GM23248 (cell line): ENCODE measurements around the gene EML1. TPM values are rescaled to one million over a fixed set of nuclear protein-coding genes. Genes with fewer than 3 reads are reported as not detected.
A peak's percentile ranks its signal among the peaks of the same experiment; 100 is the strongest.

ENCODE experiments used
- DNase-seq: peaks from one replicate; pipeline ENCODE4 v3.0.0-alpha.2; 2015
- H2AFZ ChIP-seq: fragments of 200-600 bp; sonication (generic); 2 replicates; pipeline ENCODE4 v1.6.1; 2016; ENCODE audit warnings: antibody characterized with exemption
- H3F3A ChIP-seq: fragments of 200-600 bp; sonication (generic); 2 replicates; pipeline ENCODE4 v1.6.1; 2016; ENCODE audit warnings: mild to moderate bottlenecking, antibody characterized with exemption, mixed run types; ENCODE audit not compliant: insufficient read depth
- H3K27ac ChIP-seq: fragments of 200-600 bp; sonication (generic); 2 replicates; pipeline ENCODE4 v1.5.1; 2016; ENCODE audit warnings: mild to moderate bottlenecking
- H3K27me3 ChIP-seq: fragments of 200-600 bp; sonication (generic); replicated peaks from 2 replicates; pipeline ENCODE4 v1.6.1; 2016; ENCODE audit warnings: mild to moderate bottlenecking; ENCODE audit not compliant: insufficient read depth
- H3K36me3 ChIP-seq: fragments of 200-600 bp; sonication (generic); 2 replicates; pipeline ENCODE4 v1.6.1; 2016; ENCODE audit warnings: low read depth, mild to moderate bottlenecking
- H3K4me1 ChIP-seq: fragments of 200-600 bp; sonication (generic); 2 replicates; pipeline ENCODE4 v1.6.1; 2016; ENCODE audit warnings: mild to moderate bottlenecking; ENCODE audit not compliant: insufficient read depth
- H3K4me2 ChIP-seq: fragments of 200-600 bp; sonication (generic); one replicate; pipeline ENCODE4 v1.6.1; 2016; ENCODE audit warnings: mild to moderate bottlenecking; ENCODE audit not compliant: unreplicated experiment
- H3K4me3 ChIP-seq: fragments of 200-600 bp; sonication (generic); 2 replicates; pipeline ENCODE4 v1.5.1; 2016; ENCODE audit warnings: mild to moderate bottlenecking
- H3K79me2 ChIP-seq: fragments of 200-600 bp; sonication (generic); 2 replicates; pipeline ENCODE4 v1.6.1; 2016; ENCODE audit warnings: mild to moderate bottlenecking; ENCODE audit not compliant: insufficient read depth
- H3K9ac ChIP-seq: fragments of 200-600 bp; sonication (generic); 2 replicates; pipeline ENCODE4 v1.6.1; 2016; ENCODE audit warnings: mild to moderate bottlenecking
- H3K9me2 ChIP-seq: fragments of 200-600 bp; sonication (generic); 2 replicates; pipeline ENCODE4 v1.6.1; 2016; ENCODE audit warnings: mixed run types, mild to moderate bottlenecking, moderate library complexity; ENCODE audit not compliant: insufficient read depth
- H3K9me3 ChIP-seq: fragments of 200-600 bp; sonication (generic); one replicate; pipeline ENCODE4 v1.6.1; 2017; ENCODE audit warnings: low read depth
- H4K20me1 ChIP-seq: fragments of 200-600 bp; sonication (generic); 2 replicates; pipeline ENCODE4 v1.6.0; 2016; ENCODE audit not compliant: insufficient read depth
- EZH2 ChIP-seq: fragments of 200-600 bp; sonication (generic); IDR thresholded peaks from 2 replicates; pipeline ENCODE4 v1.6.1; 2018; ENCODE audit warnings: antibody characterized with exemption, mild to moderate bottlenecking; ENCODE audit not compliant: insufficient read depth, poor library complexity, severe bottlenecking
- EZH2phosphoT487 ChIP-seq: fragments of 200-600 bp; sonication (generic); IDR thresholded peaks from 2 replicates; pipeline ENCODE4 v1.6.1; 2018; ENCODE audit warnings: antibody characterized with exemption, moderate library complexity, mild to moderate bottlenecking, low read depth; ENCODE audit not compliant: insufficient read depth
- WGBS, 2 experiments: methylation state at CpG; one replicate each; pipeline ENCODE4 v1.1.6; 2015 to 2017; ENCODE audit warnings: low lambda C conversion rate in 2 of 2, low coverage in 1 of 2; ENCODE audit errors: missing lambda C conversion rate in 2 of 2; 5-methylcytosine and 5-hydroxymethylcytosine counted together
- in situ Hi-C: fragments of 300-500 bp; cut with MboI; formaldehyde crosslinking; loops from 2 replicates; pipeline ENCODE4 v1.15.0; 2020
- polyA plus RNA-seq: library from polyadenylated mRNA; unstranded; fragments of >200 nt; fragmentation: Nextera tagmentation; extraction: Ambion mirVana; gene quantifications from 2 replicates; pipeline ENCODE4 v1.2.1, GENCODE V29; 2016
- total RNA-seq: library from RNA; depleted of rRNA; stranded (reverse); fragments of >200 nt; shearing (Covaris generic); gene quantifications from 2 replicates; pipeline ENCODE4 v1.2.3, GENCODE V29; 2014

EML1 gene
- total and polyA plus RNA-seq, 2 experiments from 2014 or later, result 14.8 to 17.9 TPM

- no peak overlapping the region for H3K27ac ChIP-seq
- DNase-seq, result peak; percentile 48
- no peaks in the 10 kb centered on the region for H3K9me2 ChIP-seq
- TF ChIP-seq EZH2 (no peak), EZH2phosphoT487 (no peak)
- H3K36me3 ChIP-seq, result no peaks in the 10 kb centered on the region
- H4K20me1 ChIP-seq, result no peaks in the 10 kb centered on the region
- peaks cover 3% of the 10 kb centered on the region; the same call in 1 of the 2 replicates for H3K4me1 ChIP-seq
- no peak overlapping the region for H3K4me3 ChIP-seq
- in situ Hi-C loops, result loop anchor here (10.0 kb wide), 1 partner anchor 368 kb away; no protein-coding TSS in a partner anchor
- H3K79me2 ChIP-seq, result no peaks in the 10 kb centered on the region
- 77 to 80% methylated on average over 2 of the region's 2 CpGs for WGBS, 2 experiments
- no peak overlapping the region for H2AFZ ChIP-seq
- H3K9me3 ChIP-seq, result no peaks in the 10 kb centered on the region
- no peak overlapping the region for H3K9ac ChIP-seq
- H3K4me2 ChIP-seq, result no peak overlapping the region
- no peaks in the 10 kb centered on the region for H3F3A ChIP-seq
- no peaks in the 10 kb centered on the region for H3K27me3 ChIP-seq
Measured at GRCh38 chr14:99892406-99892805, 99.2 kb downstream of the EML1 start.

GRCh38 chr14:99896361-99896760 lies 103.1 kb downstream of the EML1 start:
- no peak for DNase-seq
- Histone ChIP-seq H3F3A (no peaks in the 10 kb centered on the region), H3K27ac (no peak overlapping the region), H3K9me2 (no peaks in the 10 kb centered on the region), H3K4me2 (no peak overlapping the region), H3K4me3 (no peak overlapping the region), H4K20me1 (no peaks in the 10 kb centered on the region), H3K27me3 (no peaks in the 10 kb centered on the region), H3K9me3 (no peaks in the 10 kb centered on the region), H3K9ac (no peak overlapping the region), H3K4me1 (peaks cover 3% of the 10 kb centered on the region; the same call in 1 of the 2 replicates), H3K36me3 (no peaks in the 10 kb centered on the region), H3K79me2 (no peaks in the 10 kb centered on the region), H2AFZ (no peak overlapping the region)
- in situ Hi-C loops, result loop anchor here (10.0 kb wide), 1 partner anchor 372 kb away; no protein-coding TSS in a partner anchor
- WGBS, 2 experiments, result 49 to 51% methylated on average over 3 of the region's 3 CpGs
- TF ChIP-seq EZH2 (no peak), EZH2phosphoT487 (no peak)

- H3K27ac ChIP-seq, result no peak overlapping the region
- in situ Hi-C loops, result loop anchor here (10.0 kb wide), 1 partner anchor 375 kb away; no protein-coding TSS in a partner anchor
- H2AFZ ChIP-seq, result 0 out of 2 replicates have a peak overlapping the region, but pooled peaks have one; percentile 38
Measured at GRCh38 chr14:99899578-99900178, 106.5 kb downstream of the EML1 start.

GRCh38 chr14:99902925-99903324 lies 109.7 kb downstream of the EML1 start:
- no peaks in the 10 kb centered on the region for H3F3A ChIP-seq
- H3K4me3 ChIP-seq, result no peak overlapping the region
- DNase-seq, result no peak
- H3K9me2 ChIP-seq, result no peaks in the 10 kb centered on the region
- in situ Hi-C loops, result no loop called here
- TF ChIP-seq EZH2phosphoT487, result no peak
- H3K9ac ChIP-seq, result no peak overlapping the region
- no peaks in the 10 kb centered on the region for H3K4me1 ChIP-seq
- no peaks in the 10 kb centered on the region for H3K27me3 ChIP-seq
- H3K27ac ChIP-seq, result no peak overlapping the region
- H3K9me3 ChIP-seq, result no peaks in the 10 kb centered on the region
- H2AFZ ChIP-seq, result no peak overlapping the region
- H4K20me1 ChIP-seq, result no peaks in the 10 kb centered on the region
- H3K4me2 ChIP-seq, result no peak overlapping the region
- H3K79me2 ChIP-seq, result no peaks in the 10 kb centered on the region
- 0 out of 2 replicates have a peak, but pooled peaks cover 5% of the 10 kb centered on the region for H3K36me3 ChIP-seq

More at GRCh38 chr14:99899578-99900178, 106.5 kb downstream of the EML1 start:
- Histone ChIP-seq H3K79me2 (no peaks in the 10 kb centered on the region), H3K4me1 (no peaks in the 10 kb centered on the region), H3K4me3 (no peak overlapping the region), H3K9ac (no peak overlapping the region), H3K9me2 (no peaks in the 10 kb centered on the region), H3F3A (no peaks in the 10 kb centered on the region), H3K27me3 (no peaks in the 10 kb centered on the region), H3K36me3 (0 out of 2 replicates have a peak, but pooled peaks cover 5% of the 10 kb centered on the region), H3K4me2 (no peak overlapping the region), H4K20me1 (no peaks in the 10 kb centered on the region), H3K9me3 (no peaks in the 10 kb centered on the region)
- WGBS, 2 experiments, result 63% methylated on average over 7 of the region's 7 CpGs
- DNase-seq, result peak; percentile 47
- TF ChIP-seq EZH2phosphoT487 (no peak), EZH2 (no peak)

GRCh38 chr14:99904506-99904905 lies 111.3 kb downstream of the EML1 start:
- Histone ChIP-seq H3K27me3 (no peaks in the 10 kb centered on the region), H3K79me2 (no peaks in the 10 kb centered on the region), H3K27ac (no peak overlapping the region), H3K36me3 (0 out of 2 replicates have a peak, but pooled peaks cover 5% of the 10 kb centered on the region), H3K9me2 (no peaks in the 10 kb centered on the region), H3K4me3 (no peak overlapping the region), H4K20me1 (no peaks in the 10 kb centered on the region), H3K9me3 (no peaks in the 10 kb centered on the region), H3F3A (no peaks in the 10 kb centered on the region), H3K4me1 (no peaks in the 10 kb centered on the region), H3K4me2 (no peak overlapping the region), H2AFZ (no peak overlapping the region), H3K9ac (no peak overlapping the region)
- in situ Hi-C loops, result no loop called here
- TF ChIP-seq EZH2 (no peak), EZH2phosphoT487 (no peak)
- 85 to 90% methylated on average over 2 of the region's 2 CpGs for WGBS, 2 experiments
- DNase-seq, result no peak
